GM18861 (cell line): ENCODE results near the gene RASSF4.

Source experiments
- ATAC-seq: cut with Tn5 transposase; IDR thresholded peaks from one replicate; pipeline ENCODE4 v1.9.1; 2021; ENCODE audit not compliant: unreplicated experiment

The RASSF4 gene

GRCh38 chr10:44926751-44927351 is 32.8 kb upstream of the RASSF4 start:
- no peak for ATAC-seq

- no peak for ATAC-seq
These were observed 32.2 kb upstream of the RASSF4 start for GRCh38 chr10:44927352-44927751.

GRCh38 chr10:44928462-44928861 is 31.1 kb upstream of the RASSF4 start:
- ATAC-seq, result no peak

GRCh38 chr10:44929356-44930255 is 30.0 kb upstream of the RASSF4 start:
- ATAC-seq, result no peak

- no peak for ATAC-seq
These were observed 28.5 kb upstream of the RASSF4 start for GRCh38 chr10:44930904-44931620.

GRCh38 chr10:44931621-44932516 is 27.7 kb upstream of the RASSF4 start:
- ATAC-seq, result no peak

- peak; percentile 94 for ATAC-seq
These were observed 26.8 kb upstream of the RASSF4 start for GRCh38 chr10:44932517-44933450.

- no peak for ATAC-seq
These were observed 25.9 kb upstream of the RASSF4 start for GRCh38 chr10:44933451-44934321.

- no peak for ATAC-seq
These were observed 25.0 kb upstream of the RASSF4 start for GRCh38 chr10:44934416-44935200.

GRCh38 chr10:44935201-44935965 is 24.2 kb upstream of the RASSF4 start:
- ATAC-seq, result no peak

- ATAC-seq, result no peak
These were observed 23.7 kb upstream of the RASSF4 start for GRCh38 chr10:44935966-44936295.

GRCh38 chr10:44936314-44936975 is 23.2 kb upstream of the RASSF4 start:
- ATAC-seq, result no peak

GRCh38 chr10:44937196-44938005 is 22.2 kb upstream of the RASSF4 start:
- ATAC-seq, result no peak

- ATAC-seq, result no peak
These were observed 20.6 kb upstream of the RASSF4 start for GRCh38 chr10:44938956-44939355.

- no peak for ATAC-seq
These were observed 19.8 kb upstream of the RASSF4 start for GRCh38 chr10:44939691-44940401.
